Stimulated activated CD4-positive, alpha-beta T cell treated with anti-CD3 and anti-CD28 coated beads, TNF-alpha, amount 100 ng/mL, for 48 hours (primary cell): ENCODE results near the gene STK26.
"Not testable (repeated sequence)": the region's sequence is repeated elsewhere in the genome, so short reads cannot be mapped to it uniquely, and the experiment has no call there.

ENCODE experiments used
- DNase-seq, 3 donors: peaks; one replicate each; pipeline ENCODE4 v3.0.0-alpha.2; 2020; ENCODE audit warnings: low read depth in 3 of 3

STK26 gene

DNA sequence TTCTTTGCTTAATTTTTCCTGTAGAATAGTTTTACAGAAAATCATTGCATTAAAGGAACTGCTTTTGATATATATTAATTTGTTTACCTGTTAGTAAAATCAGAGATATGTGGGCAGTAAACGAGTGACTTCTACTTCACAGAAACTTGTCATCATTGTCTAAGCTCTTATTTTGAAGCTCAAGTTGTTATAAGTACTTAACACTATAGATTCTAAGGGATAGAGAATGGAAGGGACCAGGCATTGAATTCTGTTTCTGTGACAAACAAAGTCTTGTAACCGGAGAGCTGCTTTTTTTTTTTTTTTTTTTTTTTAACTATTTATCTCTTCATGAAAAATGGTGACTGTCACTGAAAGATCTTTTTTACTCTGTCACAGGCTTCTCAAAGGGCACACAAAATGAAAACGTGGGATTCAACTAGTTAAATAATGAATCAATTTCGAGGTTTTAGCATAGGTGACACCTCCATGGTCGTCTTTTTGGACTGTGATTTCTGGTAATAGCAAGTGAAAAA lies 14.4 kb downstream of the STK26 start:
- DNase-seq: no peak

DNA sequence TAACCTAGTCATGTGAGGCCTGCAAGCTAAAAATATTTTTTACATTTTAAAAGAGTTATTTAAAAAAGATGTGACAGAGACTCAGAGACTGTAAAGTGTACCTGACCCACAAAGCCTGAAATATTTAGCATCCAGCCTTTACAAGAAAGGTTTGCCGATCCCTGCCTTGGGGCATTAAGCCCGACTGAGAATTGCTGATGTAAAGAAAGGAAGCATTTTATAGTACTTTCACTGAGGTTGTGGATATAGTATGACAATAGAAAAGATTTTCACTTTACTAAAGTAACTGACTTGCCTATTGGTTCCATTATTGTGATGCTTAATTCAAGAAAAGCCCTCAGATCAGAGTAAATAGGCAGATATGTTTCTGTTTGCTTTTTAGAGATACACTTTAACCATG lies 17.0 kb downstream of the STK26 start:
- no peak for DNase-seq

DNA sequence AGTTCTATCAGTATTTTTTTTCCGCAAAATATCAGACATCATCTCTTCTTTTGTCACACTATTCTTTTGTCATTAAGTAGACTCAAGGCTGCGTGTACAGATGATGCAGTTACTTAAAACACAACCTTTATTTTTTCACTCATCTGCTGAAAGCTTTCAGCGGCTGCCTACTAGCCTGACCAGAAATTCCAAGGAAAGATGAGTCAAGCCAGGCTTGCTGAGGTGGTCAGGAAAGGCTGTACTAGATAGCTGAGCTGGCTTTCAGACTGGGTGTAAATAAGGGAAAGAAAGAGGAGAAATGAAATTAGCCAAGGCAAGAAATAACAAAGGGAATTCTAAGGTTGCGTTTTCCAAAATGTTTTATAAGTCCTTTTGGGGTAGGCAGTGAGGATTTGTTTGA lies 17.9 kb downstream of the STK26 start:
- DNase-seq: no peak

DNA sequence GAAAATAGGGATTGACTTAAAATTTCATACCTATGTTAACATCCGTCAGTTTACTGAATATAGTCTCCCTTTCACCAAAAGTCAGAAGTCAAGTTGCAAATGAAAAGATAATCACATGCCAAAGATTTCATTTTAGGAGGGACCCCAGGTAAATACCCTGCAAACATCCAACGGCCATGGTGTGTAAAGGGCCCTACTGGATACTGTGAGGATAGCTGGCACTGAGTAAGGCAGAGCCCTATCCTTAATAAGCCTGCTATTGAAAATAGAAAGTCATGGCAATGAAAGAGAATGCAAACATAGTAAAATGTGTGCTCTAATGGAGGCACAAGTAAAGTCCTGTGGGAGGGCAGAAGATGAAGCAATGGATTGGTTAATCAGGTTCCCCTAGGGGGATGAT lies 20.9 kb downstream of the STK26 start:
- DNase-seq: no peak

DNA sequence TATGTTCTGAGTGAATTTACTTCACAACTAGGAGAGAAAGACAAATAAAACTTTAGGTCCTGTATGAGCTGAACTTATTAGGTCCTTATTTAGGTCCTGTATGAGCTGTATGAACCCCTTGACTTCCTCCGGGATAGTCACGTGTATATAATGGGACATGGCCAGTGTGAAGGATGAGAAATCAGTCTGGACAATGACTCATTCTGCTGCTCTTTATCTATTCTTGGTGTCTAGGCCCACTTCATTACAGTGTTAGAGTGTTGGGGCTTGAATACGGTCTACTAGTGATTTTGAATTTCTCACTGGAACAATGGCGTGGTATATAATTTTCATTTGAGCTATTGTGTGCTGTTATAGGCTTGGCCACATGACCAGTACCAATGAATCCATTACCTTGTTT lies 21.9 kb downstream of the STK26 start:
- no peak for DNase-seq

DNA sequence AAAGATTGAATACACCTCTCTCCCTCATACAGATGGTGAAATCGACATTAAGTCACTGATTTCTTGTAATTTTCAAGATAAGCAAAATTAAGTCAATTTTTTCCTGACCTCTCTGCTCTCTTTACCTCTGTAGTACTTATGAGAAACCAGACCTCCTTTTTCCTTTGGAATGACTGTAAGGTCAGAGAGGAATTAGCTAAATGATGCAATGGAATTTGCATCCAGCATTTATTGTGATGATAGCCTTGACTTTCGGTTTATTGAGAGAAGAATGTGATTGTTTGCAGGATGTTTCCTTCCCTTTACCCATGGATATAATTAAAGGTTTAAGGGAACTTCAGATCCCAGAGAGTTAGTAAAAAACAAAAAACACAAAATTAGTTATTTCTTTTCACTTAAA lies 22.4 kb downstream of the STK26 start:
- DNase-seq: no peak

DNA sequence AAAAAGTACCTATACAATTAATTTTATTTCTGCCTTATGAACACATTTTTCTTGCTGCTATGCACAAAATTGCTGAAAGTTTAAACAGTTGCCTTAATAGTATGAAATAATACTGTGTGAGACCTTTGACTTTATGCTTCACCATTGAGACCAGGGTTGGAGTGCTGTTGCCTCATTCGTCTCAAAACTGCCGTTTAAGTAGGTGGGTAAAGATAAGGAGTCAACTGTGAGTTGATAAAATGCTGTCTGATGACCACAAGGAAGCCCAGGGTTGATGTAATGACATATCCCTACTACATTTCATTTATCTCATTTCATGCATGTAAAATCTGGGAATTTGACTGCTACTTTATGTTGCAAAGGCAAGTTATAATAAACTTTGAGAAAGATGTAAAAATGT lies 23.4 kb downstream of the STK26 start:
- DNase-seq: no peak

DNA sequence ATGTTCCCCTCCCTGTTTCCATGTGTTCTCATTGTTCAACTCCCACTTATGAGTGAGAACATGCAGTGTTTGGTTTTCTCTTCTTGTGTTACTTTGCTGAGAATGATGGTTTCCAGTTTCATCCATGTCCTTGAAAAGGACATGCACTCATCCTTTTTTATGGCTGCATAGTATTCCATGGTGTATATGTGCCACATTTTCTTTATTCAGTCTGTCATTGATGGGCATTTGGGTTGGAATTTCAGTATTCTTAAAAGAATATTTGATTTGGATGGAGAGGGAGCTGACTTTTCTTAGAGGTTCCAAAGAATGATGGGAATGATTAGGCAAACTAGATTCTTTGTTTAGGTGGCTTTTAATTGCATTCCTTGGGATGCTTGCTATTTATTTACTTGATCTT lies 28.7 kb downstream of the STK26 start:
- not testable (repeated sequence) for DNase-seq

DNA sequence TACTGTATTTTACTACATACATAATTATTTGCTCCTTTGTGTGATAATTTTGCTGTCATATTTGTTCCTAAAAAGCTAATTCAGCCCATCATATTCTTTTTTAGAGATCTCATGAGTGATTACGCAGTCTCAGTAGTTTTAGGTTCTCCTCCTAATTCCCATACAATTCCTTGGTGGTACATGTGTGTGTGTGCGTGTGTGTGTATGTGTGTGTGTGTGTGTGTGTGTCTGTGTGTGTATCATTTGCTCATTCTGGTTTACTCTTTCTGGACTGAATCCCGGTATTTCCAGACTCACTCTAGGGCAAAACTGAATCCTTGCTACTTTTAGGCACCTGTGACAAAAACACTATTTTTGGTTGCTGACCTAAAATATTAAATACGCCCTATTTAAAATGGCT lies 34.9 kb downstream of the STK26 start:
- no peak for DNase-seq

DNA sequence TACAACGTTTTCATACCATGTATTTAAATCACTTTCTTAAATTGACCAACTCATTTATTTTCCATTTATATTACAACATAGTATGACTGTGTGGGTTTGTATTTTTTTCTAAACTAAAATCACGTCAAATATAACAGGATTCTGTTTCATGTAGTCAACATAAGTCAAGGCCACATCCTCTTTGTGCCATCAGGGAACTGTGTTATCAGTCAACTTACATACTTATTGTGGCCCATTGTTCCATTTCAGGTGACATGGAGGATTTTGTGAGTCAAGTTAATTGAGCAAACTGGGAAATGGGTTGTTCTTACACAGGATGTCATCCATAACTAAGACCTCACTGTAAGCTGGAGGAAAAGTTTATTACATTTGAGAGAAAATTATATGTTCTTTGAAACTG lies 35.9 kb downstream of the STK26 start:
- no peak for DNase-seq

DNA sequence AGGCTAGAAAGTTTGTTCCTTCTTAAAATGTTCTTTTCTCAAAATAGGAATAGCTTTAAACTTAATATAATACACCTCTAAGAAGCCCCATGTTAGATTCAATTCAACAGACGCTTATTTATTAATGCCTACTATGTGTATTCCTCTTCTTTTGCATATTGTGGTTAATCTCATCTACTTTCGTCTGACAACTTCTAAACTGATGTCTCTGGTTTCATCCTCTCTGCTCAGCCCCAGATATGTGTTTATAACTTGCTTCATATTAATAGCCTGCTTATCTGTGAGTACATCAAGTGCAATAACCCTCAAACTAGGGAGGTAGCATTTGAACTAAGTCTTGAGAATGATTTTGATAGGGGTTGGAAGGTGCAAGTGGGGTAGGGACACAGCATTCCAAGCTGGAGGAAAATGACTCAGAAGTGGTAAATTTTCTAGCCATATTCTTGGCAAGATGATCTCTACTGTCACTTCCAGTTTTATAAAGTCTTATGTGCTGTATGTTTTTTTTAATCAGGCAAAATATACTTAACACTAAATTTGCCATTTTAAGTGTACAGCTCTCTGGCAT lies 37.0 kb downstream of the STK26 start:
- DNase-seq: no peak

DNA sequence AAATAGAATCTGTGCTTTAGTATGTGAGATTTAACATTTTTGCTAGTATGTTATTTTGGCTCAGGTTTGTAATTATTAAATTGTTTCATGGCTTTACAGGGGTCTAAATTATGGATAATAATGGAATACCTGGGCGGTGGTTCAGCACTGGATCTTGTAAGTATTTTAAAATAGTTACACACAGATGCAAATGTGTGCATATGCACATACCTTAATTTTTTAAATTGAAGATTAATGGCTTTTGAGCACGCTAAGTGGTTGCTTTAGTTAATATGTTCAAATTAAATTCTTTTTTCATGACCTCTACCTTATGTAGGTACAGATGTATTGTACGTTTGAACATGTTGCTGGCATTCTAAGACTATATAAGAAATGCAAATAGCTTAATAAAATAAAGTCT lies 40.2 kb downstream of the STK26 start:
- no peak for DNase-seq

DNA sequence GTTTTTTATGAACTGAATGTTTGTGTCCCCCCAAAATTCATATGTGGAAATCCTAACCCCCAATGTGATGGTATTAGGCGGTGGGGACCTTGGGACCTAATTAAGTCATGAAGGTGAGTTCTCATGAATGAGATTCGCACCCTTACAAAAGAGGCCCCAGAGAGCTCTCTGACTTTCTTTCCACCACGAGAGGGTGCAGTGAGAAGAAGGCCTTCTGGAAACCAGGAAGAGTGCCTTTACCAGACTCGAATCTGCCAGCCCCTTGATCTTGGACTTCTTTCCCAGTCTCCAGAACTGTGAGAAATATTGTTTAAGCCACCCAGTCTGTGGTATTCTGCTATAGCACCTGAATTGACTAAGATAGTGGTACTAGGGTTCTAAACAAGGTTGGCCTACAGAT lies 40.8 kb downstream of the STK26 start:
- no peak for DNase-seq

DNA sequence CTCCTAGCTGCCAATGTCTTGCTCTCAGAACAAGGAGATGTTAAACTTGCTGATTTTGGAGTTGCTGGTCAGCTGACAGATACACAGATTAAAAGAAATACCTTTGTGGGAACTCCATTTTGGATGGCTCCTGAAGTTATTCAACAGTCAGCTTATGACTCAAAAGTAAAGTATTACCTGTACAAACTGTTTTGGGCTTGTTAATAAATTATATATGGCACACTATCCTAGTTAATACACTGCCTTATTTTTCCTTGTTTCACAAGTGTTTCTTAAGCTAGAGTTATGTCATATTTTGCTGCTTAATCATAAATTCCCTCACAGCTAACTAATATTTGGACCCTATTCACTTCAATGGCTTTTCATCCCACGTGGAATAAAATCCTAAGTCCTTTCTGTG lies 45.3 kb downstream of the STK26 start:
- no peak for DNase-seq

DNA sequence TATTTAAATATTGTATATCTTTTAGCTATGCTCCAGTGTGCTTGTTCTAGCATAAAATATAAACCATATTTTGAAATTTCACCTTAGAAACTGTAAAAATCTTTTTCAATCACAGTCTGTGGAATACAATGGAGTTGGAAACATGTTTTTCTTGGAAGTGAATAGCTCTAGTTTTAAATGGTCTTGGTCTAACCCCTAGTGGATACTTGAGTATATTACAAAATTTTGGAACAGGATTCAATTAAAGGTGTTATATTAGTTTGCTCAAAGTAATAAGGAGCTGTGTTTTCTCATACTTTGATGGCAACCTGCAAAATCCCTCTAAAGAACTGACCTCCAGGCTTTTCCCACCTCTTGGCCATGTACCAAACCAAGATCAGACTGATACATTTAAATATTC lies 48.2 kb downstream of the STK26 start:
- no peak for DNase-seq

DNA sequence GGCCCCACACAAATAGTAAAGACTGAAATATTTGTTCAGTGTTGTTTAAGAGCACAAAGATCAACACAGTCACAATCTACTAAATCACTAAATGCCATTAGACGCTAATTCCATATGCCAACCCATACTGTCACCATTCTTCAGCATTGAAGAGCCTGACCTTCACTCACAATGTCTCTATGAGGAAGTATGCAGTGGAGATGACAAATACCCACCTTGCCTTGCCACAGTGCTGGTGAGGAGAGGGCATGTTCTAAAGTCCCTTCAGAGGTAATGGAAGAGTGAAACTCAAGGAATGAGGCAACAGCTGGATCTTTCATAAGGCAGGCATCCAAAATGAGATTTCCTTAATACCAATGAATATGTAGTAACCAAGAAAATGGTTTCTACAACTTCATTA lies 54.3 kb downstream of the STK26 start:
- no peak for DNase-seq

DNA sequence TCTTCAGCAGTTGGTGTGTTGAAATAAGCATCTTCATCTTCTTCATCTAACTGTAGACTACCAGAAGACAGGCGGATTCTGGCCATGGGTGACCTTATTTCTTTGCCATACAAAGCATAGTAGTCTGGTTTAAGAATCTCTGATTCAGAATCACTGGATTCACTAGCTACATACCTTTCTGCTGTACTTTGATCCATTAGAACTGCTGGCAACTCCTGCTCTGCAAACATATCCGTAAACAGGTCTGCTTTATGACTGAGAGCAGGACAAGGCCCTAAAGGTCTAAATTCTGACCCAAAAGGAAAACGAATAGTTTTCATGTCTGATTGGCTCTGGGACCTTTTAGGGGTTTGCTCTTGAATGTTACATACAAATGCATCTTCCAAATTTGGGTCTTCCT lies 54.8 kb downstream of the STK26 start:
- DNase-seq: no peak

DNA sequence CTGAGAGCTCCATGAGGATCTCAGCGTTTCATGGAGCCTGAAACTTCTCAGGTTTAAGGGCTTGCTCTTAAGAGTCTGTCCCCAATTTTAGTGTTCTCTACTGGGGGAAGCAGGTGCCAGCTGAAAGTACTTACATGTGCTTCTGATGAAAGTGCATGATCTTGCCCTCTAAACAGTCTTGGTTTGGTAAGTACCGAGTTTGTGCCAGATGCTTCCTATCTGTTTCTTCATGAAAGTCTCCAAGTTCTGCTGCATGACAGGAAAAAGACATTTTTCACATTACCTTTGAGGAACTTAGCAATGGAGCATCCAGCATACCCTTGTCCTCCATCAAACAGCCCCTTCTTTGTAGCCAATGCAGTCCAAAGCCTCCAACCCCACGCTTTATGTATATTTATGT lies 62.7 kb downstream of the STK26 start:
- no peak for DNase-seq

DNA sequence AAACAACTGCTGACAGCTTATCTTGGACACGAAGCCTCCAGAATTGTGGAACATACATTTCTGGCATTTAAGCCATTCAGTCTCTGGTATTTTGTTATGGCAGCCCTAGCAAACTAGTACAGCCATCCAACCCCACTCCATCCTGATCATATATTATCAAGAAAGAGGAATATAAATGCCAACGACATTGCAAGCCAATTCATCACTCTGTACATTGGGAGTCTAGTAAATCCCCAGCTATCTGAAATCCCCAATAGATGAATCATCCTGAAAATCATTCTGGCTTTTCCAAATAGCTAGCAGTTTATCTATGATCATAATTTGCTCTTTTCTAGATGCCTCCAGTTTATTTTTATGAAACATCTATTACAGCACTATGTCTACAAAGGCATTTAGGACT lies 63.6 kb downstream of the STK26 start:
- DNase-seq: no peak

DNA sequence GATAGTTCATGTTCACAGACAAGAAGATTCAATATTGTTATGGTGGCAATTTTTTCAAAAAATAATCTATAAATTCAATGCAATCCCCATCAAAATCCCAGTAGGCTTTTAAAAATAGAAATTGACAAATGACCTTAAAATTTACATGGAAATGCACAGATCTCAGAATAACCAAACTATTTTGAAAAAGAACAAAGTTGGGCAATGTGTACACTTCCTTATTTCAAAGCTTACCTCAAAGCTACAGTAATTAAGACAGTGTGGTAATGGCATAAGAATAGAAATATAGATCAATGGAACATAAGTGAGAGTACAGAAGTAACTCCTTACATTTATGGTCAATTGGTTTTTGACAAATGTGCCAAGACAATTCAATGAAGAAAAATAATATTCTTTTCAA lies 65.8 kb downstream of the STK26 start:
- no peak for DNase-seq

DNA sequence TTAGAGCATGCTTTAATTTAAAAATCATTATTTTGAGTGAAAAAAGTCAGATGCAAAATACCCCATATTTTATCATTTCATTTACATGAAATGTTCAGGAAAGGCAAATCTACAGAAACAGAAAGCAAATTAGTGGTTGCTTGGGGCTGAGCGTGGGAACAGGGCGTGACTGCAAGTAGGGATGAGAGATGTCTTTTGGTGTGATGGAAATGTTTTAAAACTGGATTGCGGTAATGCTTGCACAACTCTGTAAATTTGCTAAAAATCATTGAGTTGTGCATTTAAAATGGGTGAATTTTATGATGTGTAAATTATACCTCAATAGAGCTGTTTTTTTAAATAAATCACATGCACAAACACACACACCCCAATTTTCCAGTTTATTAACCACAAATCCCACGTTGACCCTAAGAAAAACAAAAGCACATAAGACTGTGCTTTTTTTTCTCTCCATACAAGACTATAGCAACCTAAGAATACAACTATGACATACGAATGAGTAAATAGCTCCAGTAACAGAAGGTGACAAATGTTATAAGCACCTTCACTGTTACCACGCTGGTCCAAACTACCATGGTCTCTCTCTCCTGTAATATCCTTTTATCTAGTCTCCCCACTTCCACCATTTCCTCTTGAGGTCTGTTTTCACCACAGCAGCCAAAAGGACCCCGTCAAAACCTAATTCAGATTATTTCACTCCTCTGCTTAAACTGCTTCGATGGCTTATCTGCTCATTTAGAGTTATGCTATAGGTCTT lies 67.5 kb downstream of the STK26 start:
- no peak for DNase-seq

DNA sequence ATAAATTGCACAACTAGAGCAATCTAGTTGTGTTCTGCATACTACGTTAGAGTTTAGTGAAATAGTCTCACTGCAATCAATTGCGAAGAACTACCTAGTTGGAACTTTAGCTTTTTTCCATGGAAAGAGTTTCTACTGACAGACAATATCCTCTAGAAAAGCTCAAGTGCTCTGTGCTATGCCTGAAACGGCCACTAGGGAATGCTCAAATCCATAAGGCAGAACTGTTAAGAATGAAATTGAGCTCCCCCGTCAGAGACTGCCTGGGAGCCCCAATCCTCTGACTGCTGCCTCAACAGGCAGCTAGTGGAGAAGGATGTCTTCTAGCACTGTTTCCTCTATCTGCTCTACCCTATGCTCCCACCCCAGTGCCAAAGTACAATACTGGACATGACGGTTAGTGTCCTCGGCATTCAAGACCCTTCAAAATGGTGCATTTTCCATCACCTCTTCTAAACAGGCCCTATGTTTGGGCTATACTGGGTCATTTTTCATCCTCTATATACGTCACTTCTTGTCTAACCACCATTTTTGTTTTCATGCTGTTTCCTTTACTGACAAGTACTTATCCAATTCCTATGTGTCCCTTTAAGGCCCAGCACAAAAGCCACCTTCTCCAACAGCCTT lies 69.5 kb downstream of the STK26 start:
- peak; percentile 9 to 33 (median 12) for DNase-seq

DNA sequence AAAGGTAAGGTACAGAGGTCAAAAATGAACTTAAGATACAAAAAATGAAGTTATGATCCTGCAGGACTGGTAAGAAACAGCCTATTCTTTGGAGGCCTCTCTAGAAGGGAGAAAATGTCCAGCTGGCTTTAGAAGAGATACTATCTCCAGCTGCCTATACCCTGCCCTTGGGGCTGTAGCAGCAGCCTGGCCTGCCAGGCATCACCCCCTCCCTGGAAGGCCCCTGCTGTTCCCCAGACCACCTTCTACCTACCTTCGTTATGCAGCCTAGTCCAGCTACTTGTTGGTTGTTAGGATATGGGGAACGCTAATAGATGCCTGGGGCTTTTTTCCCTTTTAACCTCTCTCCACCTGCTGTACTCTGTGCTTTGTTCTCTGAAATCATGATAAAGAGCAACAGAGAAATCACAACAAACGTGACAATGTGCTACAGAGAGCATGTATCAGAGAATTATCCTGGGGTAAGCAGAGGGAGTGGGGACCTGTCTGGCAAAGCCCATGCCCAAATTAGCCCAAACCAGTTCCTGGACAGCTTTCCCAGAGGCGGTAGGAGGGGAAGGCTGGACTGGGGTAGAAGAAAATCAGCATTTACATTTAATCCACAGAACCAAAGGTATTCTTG lies 70.2 kb downstream of the STK26 start:
- DNase-seq: no peak
